Measurements from ENCODE around the gene NOS2. TPM values are rescaled to one million over a fixed set of nuclear protein-coding genes. Genes with fewer than 3 reads are reported as not detected.

The NOS2 gene
- total RNA-seq, 1 experiment from 2014 or later = 1.4 TPM

DNA sequence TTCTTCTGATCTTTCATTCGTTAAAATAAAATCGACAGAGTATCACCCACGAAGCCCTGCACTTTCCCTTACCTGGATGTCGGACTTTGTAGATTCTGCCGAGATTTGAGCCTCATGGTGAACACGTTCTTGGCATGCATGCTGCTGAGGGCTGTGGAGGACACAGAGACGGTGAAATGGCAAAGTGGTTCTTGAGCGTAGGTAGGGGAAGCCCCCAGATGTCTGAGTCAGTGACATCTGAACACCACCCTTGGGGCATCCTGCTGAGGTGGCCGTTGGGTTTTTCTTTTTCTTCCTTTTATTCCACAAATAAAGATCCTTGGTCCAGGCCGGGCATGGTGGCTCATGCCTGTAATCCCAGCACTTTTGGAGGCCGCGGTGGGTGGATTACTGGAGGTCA, 33.9 kb downstream of the NOS2 start (continued):
- TF ChIP-seq, protein P1, sequence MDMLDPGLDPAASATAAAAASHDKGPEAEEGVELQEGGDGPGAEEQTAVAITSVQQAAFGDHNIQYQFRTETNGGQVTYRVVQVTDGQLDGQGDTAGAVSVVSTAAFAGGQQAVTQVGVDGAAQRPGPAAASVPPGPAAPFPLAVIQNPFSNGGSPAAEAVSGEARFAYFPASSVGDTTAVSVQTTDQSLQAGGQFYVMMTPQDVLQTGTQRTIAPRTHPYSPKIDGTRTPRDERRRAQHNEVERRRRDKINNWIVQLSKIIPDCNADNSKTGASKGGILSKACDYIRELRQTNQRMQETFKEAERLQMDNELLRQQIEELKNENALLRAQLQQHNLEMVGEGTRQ (CRISPR knock-in tag; IDR thresholded peaks at IDR 0.05) = no peak
- no peak for TF ChIP-seq JAZF1 (CRISPR knock-in tag; IDR thresholded peaks at IDR 0.05)
- no peak for TF ChIP-seq NFYB (CRISPR knock-in tag; conservative IDR thresholded peaks at IDR 0.05; ENCODE audit: low read depth)
- TF ChIP-seq, protein P2, sequence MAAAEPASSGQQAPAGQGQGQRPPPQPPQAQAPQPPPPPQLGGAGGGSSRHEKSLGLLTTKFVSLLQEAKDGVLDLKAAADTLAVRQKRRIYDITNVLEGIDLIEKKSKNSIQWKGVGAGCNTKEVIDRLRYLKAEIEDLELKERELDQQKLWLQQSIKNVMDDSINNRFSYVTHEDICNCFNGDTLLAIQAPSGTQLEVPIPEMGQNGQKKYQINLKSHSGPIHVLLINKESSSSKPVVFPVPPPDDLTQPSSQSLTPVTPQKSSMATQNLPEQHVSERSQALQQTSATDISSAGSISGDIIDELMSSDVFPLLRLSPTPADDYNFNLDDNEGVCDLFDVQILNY (CRISPR knock-in tag; IDR thresholded peaks at IDR 0.05) = no peak
- no peak for TF ChIP-seq JUN (CRISPR knock-in tag; IDR thresholded peaks at IDR 0.05)

GRCh38 chr17:27765353-27765752, 35.0 kb downstream of the NOS2 start:
- CTCF ChIA-PET = interaction anchor here (1.5 kb wide), 1 partner anchor 114 kb away, joined by 5 read pairs; no protein-coding TSS in a partner anchor
- POLR2A ChIA-PET = no interaction called here
- Mint-ChIP-seq H3K27me3 (ENCODE audit: low read depth) (no peaks in the 10 kb centered on the region), H3K27ac (no peak overlapping the region), H3K36me3 (no peaks in the 10 kb centered on the region), H3K9me3 (no peaks in the 10 kb centered on the region), H3K4me1 (no peaks in the 10 kb centered on the region), H3K4me3 (no peak overlapping the region)
- DNase-seq (ENCODE audit: low spot score) (no peak), ATAC-seq (no peak)
- no peak for TF ChIP-seq ZNF416 (CRISPR knock-in tag; IDR thresholded peaks at IDR 0.05)

DNA sequence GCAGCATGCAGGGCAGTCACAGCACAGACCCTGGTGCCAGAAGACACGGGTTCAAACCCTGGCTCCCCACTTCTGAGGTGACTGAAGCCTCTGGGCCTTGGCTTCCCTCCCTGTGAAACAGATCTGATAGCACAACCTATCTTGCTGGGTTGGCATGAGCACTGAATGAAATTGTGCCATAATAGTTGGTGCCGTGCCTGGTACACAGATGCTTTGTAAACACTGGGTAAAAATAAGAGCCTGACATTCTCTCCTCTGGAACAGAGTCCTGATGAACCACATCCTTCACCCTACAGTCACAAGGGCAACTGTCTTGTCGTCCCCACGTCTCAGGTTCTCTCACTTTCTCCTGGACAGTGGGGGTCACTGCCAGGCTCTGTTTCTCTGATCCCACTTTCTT, 35.7 kb downstream of the NOS2 start:
- DNase-seq (ENCODE audit: low spot score) = no peak
- Mint-ChIP-seq H3K4me3 (no peak overlapping the region), H3K27ac (no peak overlapping the region), H3K4me1 (no peaks in the 10 kb centered on the region), H3K27me3 (ENCODE audit: low read depth) (no peaks in the 10 kb centered on the region), H3K9me3 (no peaks in the 10 kb centered on the region), H3K36me3 (no peaks in the 10 kb centered on the region)
- no peak for ATAC-seq
- CTCF ChIA-PET = interaction anchor here (1.5 kb wide), 1 partner anchor 115 kb away, joined by 5 read pairs; no protein-coding TSS in a partner anchor
- POLR2A ChIA-PET = no interaction called here
- TF ChIP-seq CREB1 (CRISPR knock-in tag; IDR thresholded peaks at IDR 0.05) (no peak), ZNF416 (CRISPR knock-in tag; IDR thresholded peaks at IDR 0.05) (no peak), NFYB (CRISPR knock-in tag; conservative IDR thresholded peaks at IDR 0.05; ENCODE audit: low read depth) (no peak), SOX15 (CRISPR knock-in tag; IDR thresholded peaks at IDR 0.05) (no peak), TP53 (CRISPR knock-in tag; IDR thresholded peaks at IDR 0.05) (no peak), PRDM15 (CRISPR knock-in tag; IDR thresholded peaks at IDR 0.05) (no peak), ATF1 (CRISPR knock-in tag; IDR thresholded peaks at IDR 0.05) (no peak), ZNF423 (CRISPR knock-in tag; IDR thresholded peaks at IDR 0.05) (no peak), E2F4 (CRISPR knock-in tag; IDR thresholded peaks at IDR 0.05; ENCODE audit: borderline replicate concordance, low read depth) (no peak), RORB (CRISPR knock-in tag; IDR thresholded peaks at IDR 0.05) (no peak), CDX4 (CRISPR knock-in tag; IDR thresholded peaks at IDR 0.05; ENCODE audit: borderline replicate concordance) (no peak), NR3C1 (CRISPR knock-in tag; conservative IDR thresholded peaks at IDR 0.05; ENCODE audit: low read depth) (no peak), HMGXB4 (CRISPR knock-in tag; IDR thresholded peaks at IDR 0.05) (no peak), CREM (CRISPR knock-in tag; IDR thresholded peaks at IDR 0.05) (no peak), ZMAT4 (CRISPR knock-in tag; IDR thresholded peaks at IDR 0.05) (no peak)
- TF ChIP-seq, protein P3, sequence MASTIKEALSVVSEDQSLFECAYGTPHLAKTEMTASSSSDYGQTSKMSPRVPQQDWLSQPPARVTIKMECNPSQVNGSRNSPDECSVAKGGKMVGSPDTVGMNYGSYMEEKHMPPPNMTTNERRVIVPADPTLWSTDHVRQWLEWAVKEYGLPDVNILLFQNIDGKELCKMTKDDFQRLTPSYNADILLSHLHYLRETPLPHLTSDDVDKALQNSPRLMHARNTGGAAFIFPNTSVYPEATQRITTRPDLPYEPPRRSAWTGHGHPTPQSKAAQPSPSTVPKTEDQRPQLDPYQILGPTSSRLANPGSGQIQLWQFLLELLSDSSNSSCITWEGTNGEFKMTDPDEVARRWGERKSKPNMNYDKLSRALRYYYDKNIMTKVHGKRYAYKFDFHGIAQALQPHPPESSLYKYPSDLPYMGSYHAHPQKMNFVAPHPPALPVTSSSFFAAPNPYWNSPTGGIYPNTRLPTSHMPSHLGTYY (CRISPR knock-in tag; IDR thresholded peaks at IDR 0.05) = no peak
- TF ChIP-seq, protein P1 (CRISPR knock-in tag; IDR thresholded peaks at IDR 0.05) = no peak

All from WTC11 (cell line).